ENCODE data around the gene MYO7B.

DNA sequence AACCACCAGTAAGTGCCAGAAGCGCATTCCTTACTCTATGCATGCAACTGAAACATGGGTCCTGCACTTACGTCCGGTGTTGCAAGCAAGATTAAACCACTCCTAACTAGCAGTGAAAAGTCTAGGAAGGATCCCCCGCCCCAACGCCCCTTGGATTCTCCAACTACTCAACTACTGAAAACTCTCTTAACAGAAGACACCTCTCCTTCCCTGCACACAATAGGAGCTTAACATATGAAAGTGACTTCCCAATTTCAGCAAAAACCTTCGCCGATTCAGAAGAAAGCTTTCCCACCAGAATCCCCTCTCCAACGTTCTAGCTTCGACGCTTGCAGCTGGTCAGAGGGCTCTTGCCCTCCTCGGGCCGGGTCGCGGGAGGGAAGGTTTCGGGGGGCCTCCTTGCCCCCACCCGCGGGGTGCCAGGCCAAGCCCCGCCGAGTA is 9.8 kb upstream of the MYO7B start:
- TF ChIP-seq POLR2A (IDR thresholded peaks at IDR 0.05): no peak
- TF ChIP-seq, protein P1, sequence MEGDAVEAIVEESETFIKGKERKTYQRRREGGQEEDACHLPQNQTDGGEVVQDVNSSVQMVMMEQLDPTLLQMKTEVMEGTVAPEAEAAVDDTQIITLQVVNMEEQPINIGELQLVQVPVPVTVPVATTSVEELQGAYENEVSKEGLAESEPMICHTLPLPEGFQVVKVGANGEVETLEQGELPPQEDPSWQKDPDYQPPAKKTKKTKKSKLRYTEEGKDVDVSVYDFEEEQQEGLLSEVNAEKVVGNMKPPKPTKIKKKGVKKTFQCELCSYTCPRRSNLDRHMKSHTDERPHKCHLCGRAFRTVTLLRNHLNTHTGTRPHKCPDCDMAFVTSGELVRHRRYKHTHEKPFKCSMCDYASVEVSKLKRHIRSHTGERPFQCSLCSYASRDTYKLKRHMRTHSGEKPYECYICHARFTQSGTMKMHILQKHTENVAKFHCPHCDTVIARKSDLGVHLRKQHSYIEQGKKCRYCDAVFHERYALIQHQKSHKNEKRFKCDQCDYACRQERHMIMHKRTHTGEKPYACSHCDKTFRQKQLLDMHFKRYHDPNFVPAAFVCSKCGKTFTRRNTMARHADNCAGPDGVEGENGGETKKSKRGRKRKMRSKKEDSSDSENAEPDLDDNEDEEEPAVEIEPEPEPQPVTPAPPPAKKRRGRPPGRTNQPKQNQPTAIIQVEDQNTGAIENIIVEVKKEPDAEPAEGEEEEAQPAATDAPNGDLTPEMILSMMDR (IDR thresholded peaks at IDR 0.05): no peak
